ENCODE measurements around the gene C9orf50.

DNA sequence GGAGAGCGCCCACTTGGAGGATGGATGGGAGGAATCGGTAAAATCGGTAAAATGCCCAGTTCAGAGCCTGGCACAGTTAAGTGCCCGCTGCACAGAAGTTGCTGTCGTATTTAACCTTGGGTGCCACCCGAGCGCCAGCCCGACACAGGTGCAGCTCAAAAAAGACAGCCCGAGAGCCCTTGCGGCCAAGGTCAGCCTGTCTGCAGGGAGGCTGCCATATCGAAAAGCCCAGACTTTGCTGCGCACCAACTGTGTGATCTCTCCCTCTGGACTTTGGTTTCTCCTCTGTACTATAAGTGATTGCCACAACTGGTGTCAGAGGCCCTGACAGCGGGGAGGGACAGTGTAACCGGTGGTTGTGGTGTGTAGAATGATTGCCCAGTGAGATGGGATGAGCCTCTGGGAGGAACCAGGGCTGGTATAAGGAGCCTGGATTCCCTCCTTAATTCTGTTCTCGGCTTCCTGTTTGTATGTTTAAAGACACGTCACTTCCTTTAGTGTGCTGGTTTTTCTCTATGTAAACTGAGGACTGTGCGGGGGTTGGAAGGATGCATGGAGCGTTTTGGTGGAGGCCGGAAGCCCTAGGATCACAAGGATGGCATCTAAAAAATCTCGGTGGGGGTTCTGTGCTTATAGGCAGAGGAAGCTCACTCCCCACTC lies 5.9 kb upstream of the C9orf50 start:
- TF ChIP-seq, protein P1, sequence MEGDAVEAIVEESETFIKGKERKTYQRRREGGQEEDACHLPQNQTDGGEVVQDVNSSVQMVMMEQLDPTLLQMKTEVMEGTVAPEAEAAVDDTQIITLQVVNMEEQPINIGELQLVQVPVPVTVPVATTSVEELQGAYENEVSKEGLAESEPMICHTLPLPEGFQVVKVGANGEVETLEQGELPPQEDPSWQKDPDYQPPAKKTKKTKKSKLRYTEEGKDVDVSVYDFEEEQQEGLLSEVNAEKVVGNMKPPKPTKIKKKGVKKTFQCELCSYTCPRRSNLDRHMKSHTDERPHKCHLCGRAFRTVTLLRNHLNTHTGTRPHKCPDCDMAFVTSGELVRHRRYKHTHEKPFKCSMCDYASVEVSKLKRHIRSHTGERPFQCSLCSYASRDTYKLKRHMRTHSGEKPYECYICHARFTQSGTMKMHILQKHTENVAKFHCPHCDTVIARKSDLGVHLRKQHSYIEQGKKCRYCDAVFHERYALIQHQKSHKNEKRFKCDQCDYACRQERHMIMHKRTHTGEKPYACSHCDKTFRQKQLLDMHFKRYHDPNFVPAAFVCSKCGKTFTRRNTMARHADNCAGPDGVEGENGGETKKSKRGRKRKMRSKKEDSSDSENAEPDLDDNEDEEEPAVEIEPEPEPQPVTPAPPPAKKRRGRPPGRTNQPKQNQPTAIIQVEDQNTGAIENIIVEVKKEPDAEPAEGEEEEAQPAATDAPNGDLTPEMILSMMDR (IDR thresholded peaks at IDR 0.05 in 8 of 11, conservative IDR thresholded peaks at IDR 0.05 in 3 of 11), result no peak
- no peak for TF ChIP-seq POLR2A (IDR thresholded peaks at IDR 0.05)
- TF ChIP-seq POLR2AphosphoS5 (IDR thresholded peaks at IDR 0.05), result no peak

Data from spleen (tissue), 7 donors.